Fibroblast of upper back skin (primary cell): Measurements from ENCODE around the gene FSHB.

Experiments
- DNase-seq: peaks from one replicate; pipeline ENCODE4 v3.0.0-alpha.2; 2013

FSHB gene

DNA sequence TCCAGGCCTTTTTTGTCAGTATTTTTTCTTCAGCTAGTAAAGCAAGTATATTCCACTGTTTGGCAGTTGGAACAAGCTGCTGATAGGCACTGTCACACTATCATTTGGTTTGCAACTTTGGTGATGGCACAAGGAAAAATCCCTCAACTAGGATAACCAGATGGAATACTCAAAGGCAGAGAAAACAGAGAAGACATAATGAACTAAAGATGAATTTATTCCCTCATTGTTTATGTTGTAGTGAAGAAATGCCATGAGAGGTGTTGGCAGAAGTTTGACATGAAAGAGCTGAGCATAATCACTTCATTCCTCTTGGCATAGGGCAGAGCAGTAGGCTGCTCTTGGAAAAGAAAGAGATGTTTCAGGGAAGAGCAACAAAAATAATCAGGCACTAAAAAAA, 39.9 kb downstream of the FSHB start:
- no peak for DNase-seq

- no peak for DNase-seq
Observed at GRCh38 chr11:30277176-30277575, 46.4 kb downstream of the FSHB start.

DNA sequence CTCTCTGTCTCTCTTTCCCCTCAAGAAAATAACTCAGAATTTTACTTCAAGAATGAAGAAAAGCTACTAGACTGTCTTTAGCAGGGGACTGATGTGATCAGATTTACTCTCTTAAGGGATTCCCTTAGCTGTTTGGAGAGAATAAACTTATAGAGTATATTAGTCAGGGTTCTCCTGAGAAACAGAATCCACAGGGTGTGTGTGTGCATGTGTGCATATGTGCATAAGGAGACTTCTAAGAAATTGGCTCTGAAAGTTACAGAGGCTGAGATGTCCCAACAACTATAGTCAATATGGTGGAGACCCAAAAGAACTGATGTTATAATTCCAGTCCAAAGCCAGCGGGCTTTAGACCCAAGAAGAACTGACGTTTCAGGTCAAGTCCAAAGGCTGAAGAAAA, 49.0 kb downstream of the FSHB start:
- DNase-seq: no peak

GRCh38 chr11:30281476-30282288, 50.9 kb downstream of the FSHB start:
- no peak for DNase-seq

- DNase-seq: no peak
Observed at GRCh38 chr11:30282289-30282631, 51.4 kb downstream of the FSHB start.
